Activated CD8-positive, alpha-beta memory T cell treated with anti-CD3 and anti-CD28 coated beads, Interleukin-2, amount 50 U/mL, for 1 hour (primary cell): ENCODE measurements around the gene CLBA1.
A peak's percentile ranks its signal among the peaks of the same experiment; 100 is the strongest.

Experiments
- DNase-seq: peaks from one replicate; pipeline ENCODE4 v3.0.0-alpha.2; 2020; ENCODE audit errors: extremely low read depth

The CLBA1 gene

DNA sequence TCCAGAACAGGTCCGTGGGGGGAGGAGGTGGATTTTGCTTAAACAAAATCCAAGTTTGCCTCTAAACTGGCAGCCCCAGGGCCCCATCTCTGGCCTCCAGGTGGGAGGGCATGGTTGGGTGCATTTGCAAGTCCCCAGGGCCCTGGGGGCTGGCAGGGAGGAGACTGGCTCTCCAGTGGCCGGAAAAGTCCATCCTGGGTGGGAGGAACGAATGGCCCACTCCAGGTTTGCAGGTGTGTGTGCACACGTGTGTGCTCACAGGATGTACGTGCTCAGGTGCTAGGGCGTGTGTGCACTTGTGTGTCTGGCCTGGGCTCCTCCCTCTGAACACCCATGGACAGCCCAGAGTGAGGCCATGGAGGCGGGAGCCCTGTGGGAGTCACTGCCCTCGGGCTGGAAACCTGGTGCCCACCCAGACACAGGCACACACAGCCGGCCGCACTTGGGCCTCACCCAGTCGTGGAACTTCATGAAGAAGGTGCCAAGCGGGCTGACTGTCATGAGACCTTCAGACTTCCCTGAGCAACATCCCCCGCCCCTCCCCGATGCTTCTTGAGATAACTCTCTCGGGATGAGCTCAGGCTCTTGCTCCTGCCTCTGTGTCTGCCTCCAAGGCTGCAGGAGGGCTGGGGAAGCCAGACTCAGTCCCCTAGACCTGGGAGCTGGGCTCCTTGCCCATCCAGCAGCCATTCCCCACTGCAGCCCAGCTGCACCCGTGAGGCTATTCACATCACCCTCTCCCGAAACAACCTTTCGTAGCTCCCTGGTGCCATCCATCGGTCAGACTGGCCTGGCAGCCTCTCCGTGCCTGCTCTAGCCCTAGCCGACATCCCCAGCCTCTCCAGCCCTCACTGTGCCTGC lies 16.8 kb upstream of the CLBA1 start:
- DNase-seq, result no peak

DNA sequence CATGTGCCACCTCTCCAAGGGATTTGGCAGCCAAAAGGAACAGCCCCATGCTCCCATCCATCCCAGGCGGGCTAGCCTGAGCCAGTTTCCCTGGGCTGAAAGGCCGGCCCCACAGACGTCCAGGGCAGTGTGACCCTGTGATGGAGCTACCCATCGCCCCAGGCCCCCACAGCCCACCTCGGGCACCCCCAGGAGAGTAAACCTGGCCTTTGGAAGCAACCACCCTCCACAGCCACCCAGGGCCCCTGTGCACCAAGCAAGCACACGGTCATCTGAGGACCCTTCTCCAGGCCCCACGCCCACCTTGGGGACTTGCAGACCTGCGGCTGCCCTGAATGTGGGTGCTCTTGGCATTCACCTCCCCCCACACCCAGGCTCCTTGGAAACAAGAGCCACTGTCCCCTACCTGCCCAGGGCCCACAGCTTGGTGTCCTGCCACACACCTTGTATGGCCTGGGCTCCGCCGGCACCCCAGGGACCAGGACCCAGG lies 15.8 kb upstream of the CLBA1 start:
- no peak for DNase-seq

DNA sequence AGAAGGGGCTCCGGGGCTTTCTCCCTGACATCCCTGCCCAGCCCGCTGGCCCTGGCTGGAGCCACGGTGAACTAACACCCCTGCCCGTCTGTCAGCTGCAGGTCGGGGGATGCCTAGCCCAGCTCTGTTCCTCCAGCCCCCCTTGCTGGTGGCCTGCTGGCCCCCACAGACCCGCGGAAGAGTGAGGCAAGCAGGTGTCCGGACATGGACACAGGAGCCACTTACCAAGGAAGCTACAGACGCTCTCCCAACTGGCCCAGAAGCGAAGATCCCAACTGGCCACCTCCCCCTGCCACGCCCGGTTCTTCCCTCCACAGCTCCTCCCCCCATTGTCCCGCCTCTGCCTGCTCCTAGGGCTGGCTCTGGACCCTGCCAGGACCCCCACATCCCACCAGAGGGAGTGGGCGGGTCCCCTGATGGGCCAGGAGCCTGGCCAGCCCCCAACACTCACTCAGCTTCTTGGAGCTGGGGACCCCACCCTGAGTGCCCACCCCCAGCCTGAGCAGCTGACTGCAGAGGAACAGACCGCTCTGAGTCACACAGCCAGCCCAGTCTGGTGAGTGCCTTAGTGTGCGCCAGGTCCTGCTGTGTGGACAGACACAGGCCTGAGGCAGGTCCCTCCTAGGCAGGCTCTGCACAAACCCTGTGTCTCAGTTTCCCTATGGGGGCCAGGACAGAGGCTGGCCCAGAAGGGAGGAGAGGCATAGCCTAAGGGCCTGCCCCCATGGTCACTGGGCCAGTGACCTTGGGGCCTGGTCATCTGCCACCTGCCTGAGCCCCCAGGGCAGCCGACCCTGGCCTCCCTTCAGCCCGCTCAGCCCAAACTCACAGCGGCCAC lies 15.1 kb upstream of the CLBA1 start:
- no peak for DNase-seq

DNA sequence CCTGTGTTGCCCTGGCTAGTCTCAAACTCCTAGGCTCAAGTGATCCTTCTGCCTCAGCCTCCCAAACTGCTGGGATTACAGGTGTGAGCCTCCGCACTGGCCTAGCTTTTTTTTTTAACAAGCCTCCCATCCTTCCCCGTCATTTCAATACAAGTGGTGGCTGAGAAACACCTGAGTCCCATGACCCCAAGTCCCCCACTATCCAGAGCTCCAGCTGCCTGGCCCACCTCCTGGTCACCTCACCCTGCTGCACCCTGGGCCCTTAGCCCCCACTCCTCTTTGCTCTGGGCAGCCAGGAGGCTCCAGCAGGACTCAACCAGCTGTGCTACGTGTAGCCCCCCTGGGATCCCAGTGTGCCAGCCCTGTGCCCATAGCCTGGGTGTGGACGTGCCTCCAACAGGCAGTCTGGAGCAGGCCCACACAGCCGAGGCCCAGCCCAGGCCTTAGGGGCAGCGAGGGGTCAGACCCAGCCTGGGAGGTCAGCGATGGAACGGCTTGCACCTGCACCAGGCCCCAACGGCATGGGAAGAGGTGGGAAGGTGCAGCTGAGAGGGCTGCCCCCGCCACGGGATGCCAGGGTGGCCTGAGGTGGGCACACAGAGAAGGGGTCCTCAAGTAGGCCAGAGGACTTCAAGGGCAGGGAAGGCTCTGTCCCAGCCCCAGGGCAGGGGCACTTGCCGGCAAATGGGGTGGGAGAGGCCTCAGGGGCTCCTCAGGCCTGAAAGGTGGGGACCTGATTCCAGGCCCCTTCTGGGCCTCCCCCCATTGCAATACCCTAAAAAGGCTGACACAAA lies 13.9 kb upstream of the CLBA1 start:
- DNase-seq, result no peak

DNA sequence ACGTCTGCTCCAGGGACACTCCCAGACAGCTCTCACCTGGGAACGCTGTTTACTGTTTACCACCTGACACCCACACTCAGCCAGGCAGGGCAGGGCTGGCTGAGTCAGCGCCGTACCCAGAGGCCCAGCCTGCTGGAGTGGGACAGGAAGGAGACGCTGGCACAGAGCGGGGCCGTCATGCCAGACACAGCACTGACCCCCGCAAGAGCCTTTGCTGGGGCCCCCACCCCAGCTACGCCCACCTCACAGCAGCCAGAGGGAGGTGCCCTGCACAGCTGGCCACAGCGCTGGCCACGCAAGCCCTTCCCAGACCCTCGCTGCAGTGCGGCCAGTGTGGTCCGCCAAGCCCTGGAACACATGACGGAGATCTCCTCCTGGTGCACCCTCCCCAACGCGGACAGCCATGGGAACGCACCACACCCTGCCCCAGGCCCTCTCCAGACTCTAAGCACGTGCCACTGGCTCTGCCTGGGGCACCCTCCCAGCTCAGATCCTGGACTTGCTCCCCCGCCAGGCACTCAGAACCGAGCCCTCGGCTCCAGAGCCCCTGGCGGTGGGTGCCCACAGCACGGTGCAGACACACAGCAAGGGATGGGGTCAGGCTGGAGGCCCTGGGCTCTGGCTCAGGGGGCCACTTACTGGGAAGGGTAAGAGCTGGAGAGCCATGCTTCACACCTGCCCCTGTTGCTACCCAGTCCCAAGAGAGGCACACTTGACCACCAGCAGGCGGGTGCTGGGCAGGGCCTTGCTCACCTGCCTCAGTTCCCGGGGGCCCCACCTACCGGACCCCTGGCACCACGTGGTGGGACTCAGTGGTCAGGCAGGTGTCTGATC lies 13.1 kb upstream of the CLBA1 start:
- DNase-seq, result no peak

DNA sequence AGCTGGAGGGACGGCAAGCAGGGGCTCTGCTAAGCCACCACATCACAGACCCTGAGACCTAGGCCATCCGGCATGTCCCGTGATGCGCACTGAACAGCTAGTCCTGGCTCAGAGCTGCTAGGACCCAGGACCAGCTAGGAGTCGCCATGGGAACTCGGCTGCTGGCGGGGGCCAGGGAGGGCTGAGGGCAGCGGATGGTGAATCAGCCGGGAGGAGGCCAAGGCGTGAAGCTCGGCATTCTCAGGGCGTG lies 12.5 kb upstream of the CLBA1 start:
- no peak for DNase-seq

DNA sequence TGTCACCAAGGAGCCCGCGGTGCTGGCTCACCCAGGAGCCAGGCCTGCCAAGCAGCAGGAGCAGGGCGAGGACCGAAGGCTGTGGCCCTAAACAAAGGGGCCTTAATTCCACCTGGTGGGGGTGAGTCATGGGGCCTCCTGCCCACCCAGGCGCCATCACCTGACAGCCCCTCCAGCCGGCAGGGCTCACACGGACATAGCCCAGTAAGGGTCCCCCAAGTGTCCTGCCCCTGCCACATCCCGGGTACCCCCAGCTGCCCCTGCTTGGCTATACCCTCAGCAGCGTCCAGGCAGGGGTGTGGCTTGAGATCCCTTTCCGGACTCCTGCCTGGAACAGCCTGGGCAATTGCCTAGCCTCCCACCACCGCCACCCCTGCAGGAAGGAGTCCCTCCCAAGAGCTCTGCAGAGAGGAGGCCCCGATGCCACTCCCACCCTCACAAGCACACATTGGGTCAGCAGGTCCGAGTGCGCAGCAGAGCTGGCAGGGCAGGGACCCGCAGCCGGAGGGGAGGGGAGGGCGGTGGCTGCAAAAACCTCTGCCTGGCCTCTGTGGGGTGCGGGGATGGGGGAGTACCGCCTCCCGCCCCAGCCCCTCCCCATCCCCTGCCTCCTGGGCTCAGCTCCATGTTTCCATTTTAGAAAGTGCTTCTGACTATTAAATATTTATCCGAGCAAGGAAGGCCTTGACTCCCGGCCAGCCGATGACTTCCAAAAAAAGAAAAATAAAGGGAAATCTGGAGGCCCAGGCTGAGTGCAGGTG lies 12.0 kb upstream of the CLBA1 start:
- no peak for DNase-seq

DNA sequence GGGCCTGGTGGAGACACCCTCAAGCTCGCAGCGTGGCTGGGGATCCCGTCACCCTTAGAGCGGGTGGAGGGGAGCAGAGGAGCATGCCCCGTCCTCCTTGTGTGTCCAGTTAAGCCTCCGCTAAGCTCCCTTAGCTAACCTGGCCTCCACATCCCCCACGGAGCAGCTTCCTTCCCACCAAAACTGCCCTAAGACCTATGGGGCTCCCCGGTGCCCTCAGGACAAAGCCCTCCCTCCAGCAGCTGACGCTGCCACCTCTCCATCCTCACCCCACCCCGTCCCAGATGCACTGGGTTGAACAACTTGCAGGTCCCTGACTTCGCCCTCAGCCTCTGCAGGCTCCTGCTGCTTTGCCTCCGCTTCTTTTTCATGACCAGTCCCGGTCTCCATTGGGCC lies 11.4 kb upstream of the CLBA1 start:
- no peak for DNase-seq

DNA sequence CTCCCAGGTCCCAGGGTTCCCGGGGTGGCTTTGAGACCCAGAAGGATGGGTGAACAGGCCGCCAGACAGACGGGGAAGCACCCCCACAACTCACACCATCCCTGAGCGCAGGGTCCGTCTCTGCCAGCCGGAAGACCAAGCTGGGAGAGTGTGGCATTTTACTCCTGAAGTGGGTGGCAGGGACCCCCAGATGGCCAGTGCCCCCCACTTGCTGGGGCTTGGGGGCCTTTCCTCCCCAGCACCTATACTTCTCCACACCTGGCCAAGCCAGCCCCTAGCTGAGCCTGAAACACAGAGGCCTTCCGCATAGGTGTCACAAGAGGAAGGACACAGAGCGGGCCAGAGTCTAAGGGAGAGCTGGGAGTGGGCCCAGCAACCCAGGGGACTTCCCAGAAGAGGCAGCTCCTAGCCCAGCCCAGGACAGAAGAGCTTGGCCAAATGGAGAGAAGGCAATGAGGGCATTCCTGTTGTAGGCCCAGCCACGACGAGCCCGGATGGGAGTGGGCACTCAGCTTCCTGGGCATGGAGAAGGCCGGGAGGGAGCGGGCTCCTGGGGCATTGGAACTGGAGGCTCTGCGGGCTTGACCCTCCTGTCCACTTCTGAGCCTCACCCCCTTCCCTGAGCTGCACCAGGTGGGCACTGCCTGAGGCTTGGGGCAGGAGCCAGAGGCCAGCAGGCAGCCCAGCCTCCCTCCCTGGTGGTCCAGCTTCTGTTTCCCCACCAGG lies 10.8 kb upstream of the CLBA1 start:
- no peak for DNase-seq

DNA sequence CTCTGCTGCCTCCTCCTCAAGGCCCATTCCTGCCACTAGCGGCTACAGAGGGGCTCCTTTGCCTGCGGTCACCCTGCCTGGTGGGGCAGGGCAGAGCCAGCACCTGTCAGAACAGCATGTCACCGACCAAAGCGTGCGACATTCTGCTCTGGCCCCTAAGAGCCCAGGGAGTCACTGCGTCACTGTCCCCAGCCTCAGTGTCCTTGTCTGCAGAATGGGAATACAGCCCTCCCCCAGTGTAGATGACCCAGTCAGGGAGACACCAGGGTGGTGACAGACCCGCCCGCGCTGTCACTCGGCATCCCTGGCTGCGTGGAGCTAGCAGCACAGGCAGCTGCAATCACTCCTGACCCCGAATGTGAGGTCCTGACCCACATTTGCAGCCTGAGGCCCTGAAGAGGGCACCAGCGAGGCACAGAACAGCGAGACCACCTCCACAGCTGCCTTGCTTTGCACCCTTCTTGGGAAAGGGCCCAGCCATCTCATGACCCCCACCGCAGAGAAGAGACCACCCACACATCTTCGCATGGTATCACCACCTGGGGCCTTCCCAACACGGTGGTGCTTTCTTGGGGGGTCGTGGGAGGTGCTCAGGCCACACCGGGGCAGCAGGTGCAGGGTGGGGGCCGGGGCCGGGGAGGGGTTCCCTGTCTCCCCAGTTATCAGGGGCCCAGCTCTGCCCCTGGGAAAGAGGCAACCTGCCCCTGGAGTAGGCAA lies 9.9 kb upstream of the CLBA1 start:
- no peak for DNase-seq

DNA sequence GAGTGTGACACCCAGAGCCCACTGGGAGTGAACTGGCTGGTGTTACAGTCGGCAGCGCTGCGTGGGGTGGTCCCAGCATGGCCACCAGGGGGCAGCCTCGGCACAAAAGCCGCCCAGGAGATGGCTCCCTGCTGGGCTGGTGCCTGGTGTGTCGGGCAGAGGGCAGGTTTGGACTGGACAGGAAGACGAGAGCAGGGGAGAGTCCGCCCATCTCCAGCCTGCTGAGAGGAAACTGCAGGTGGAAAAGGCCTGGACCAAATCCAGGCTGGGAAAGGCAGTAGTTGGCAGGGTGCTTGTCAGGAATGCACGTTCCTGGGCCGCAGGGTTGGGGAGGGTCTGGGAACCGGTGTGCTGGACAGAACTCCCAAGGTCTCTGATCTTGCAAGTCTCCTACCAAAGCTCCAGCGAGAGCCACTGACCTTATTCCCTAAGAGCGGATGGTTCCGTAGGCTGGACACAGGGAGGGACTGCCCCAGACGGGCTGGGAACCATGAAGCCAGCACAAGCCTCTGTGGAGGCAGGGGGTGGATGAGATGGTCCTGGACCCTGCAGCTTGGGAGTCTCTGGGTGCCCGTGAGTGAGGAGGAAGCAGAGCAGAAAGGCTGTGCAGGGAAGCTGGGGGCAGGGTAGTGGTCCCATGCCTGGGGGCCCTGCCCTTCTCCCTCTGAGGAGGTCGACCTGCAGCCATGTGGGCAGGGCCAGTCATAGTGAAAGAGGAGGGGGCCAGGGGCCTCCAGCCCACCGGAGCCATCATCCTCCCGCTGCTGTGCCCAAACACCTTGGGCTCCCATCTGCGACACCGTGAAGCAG lies 9.2 kb upstream of the CLBA1 start:
- peak; percentile 55 for DNase-seq

DNA sequence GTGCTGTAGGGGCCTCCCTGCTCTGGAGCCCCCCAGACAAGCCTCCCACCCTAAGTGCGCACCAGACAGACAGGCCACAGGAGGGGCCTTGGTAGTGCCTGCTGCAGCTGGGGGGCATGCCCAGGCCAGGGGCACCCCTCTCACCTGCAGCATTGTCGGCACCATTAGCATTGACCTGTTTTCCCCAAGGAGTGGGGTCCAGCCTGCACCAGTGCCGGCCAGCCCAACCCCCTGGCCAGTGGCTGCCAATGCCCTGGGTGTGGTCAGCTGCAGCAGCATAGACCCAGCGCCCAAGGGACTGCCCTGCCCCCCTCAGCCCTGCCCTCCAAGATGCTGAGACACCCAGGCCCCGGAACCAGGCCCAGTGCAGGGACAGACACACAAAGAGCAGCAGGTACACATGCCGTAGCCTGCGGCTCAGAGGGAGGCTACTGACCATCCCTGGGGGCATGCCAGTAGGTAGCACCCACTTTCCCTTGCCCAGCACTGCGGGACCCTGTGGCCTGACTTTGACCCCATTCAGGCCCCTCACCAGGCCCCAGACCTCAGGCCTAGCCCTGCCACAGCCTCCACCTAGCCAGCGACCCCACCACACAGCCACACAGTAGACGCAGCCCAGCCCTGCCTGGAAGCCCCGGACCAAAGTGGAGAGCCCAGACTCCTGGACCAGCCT lies 8.4 kb upstream of the CLBA1 start:
- no peak for DNase-seq

DNA sequence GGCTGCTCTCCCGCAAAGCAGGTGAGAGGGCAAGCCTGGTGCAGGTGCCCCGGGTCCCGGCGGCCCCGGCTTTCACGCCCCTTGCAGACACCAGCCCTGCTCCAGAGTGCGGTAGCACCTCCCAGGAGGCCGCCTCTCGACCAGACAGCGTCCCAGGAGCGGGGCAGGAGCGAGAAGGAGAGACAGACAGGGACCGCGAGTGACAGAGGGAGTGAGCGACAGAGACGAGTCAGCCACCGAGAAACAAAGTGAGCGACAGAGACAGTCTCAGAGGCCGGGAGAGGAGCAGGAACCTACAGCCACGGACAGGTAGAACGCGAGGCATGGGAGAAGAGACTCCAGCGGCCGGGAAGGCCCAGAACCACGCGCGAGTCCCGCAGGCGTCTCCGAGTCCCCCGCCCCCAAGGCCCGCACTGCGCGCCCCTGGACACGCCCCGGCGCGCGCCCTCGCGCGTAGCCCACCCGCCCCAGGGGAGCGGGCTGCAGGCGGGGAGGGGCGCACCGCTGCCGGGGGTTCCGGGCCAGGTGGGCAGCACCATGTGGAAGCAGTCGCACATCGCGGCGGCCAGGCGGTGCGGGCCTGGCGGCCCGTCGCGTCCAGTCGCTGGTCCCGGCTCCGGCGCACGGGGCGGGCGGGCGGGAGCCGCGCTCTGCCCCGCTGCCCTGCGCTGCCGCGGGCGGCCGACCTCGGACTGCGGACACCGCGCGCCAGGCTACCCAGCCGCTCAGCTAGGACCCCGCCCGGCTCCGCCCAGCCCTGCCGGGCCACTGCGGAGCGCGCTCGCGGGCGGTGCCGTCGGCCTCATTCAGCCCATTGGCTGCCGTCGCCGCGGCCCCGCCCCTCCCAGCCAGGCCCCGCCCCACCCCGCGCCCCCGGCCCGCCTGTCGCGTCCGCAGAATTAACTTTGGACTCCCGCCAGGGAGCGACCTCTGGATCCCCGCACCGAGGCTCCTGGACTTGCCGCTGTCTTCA lies 7.6 kb upstream of the CLBA1 start, which contains the start of gene AHNAK2:
AHNAK2 (minus strand) TSS at position 694 of the 973 bp plus-strand sequence; CDS start at position 557, 137 bp downstream.
- DNase-seq, result no peak

DNA sequence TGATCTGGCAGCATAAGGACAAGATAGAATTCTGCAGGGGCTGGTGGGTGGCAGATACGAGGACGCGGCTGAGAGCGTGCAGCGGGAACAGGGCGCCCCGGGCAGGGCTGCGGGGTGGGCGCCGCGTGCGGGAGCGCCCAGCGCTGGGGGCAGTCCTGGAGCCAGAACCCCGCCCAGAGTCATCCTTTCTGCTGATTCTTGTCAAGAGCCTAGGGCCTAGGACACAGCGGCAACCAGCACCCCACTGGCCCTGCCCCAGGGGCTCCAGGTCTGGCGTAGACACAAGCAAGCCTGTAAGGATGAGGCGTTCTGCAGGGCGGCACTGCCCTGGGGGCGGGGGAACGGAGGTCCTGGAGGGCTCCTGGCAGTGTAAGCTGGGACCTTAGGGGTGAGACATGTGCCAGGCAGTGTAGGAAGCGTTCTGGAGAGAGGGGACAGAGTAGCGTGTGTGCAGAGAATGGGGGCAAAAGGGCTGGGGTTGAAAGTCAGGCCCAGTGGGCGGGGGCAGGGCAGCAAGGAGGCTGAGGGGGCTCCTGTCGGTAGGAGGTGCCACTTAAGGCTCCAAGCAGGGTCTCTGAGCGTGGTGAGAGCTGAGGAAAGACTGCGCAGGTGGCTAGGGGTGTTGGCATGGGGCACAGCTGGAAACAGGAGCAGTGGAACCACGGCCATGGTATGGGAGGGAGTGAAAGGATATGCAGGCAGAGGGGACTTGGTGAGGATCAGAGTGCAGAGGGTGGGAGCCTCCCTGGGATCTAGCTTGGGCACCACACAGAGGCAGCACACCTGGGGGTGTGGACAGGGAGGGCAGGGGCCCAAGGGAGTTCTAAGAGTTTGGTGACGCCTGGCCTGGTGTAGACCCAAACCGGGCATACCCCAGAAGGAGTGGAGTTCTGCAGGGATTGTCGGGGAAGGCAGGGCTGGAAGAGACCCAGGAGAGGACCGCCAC lies 6.6 kb upstream of the CLBA1 start:
- no peak for DNase-seq
